Calu3 (cell line): ENCODE measurements around the gene S100A9. TPM values are rescaled to one million over a fixed set of nuclear protein-coding genes. Genes with fewer than 3 reads are reported as not detected.
"Not testable (repeated sequence)": the region's sequence is repeated elsewhere in the genome, so short reads cannot be mapped to it uniquely, and the experiment has no call there.

Experiments used
- BruUV-seq: library from RNA; stranded (reverse); fragments of 400-500 nt; replicated peaks from 2 replicates; lab custom pipeline; 2021; lab: Mats Ljungman, UMichigan
- CTCF ChIA-PET: fragments of 300-600 bp; sonication (Branson Sonifier 250); formaldehyde crosslinking; loops from one replicate; lab custom pipeline; 2022; ENCODE audit warnings: antibody characterized with exemption; lab: Charles Lee
- DNase-seq: peaks from one replicate; pipeline ENCODE4 v3.0.0; 2022
- H3K27ac Mint-ChIP-seq: one replicate; pipeline ENCODE4 v1.8.0; 2022; ENCODE audit warnings: mixed read lengths; ENCODE audit not compliant: unreplicated experiment
- H3K27me3 Mint-ChIP-seq: one replicate; pipeline ENCODE4 v1.8.0; 2022; ENCODE audit warnings: mixed read lengths; ENCODE audit not compliant: unreplicated experiment
- H3K36me3 Mint-ChIP-seq: one replicate; pipeline ENCODE4 v1.8.0; 2022; ENCODE audit warnings: mild to moderate bottlenecking, moderate library complexity, mixed read lengths; ENCODE audit not compliant: insufficient read depth, unreplicated experiment
- H3K4me1 Mint-ChIP-seq: one replicate; pipeline ENCODE4 v1.8.0; 2022; ENCODE audit warnings: mild to moderate bottlenecking, low read depth, mixed read lengths; ENCODE audit not compliant: unreplicated experiment
- H3K4me3 Mint-ChIP-seq: one replicate; pipeline ENCODE4 v1.8.0; 2022; ENCODE audit warnings: mild to moderate bottlenecking, low read depth, moderate library complexity, mixed read lengths; ENCODE audit not compliant: unreplicated experiment
- H3K9me3 Mint-ChIP-seq: one replicate; pipeline ENCODE4 v1.8.0; 2022; ENCODE audit warnings: low read depth, mixed read lengths; ENCODE audit not compliant: unreplicated experiment
- intact Hi-C: fragments of 100-400 bp; cut with micrococcal nuclease; formaldehyde crosslinking; loops from one replicate; pipeline ENCODE4 v1.10.0; 2022; ENCODE audit not compliant: unreplicated experiment
- total RNA-seq: library from RNA; stranded (reverse); gene quantifications from 2 replicates; pipeline ENCODE4 v1.2.3, GENCODE V29; 2022
- TF ChIP-seq, protein P1 (sequence below): fragments of 200-600 bp; IDR thresholded peaks from one replicate; pipeline ENCODE4 v1.8.0; 2022; ENCODE audit warnings: antibody characterized with exemption; ENCODE audit not compliant: unreplicated experiment

Gene S100A9
- total RNA-seq, 1 experiment from 2014 or later: 5.0 TPM

DNA sequence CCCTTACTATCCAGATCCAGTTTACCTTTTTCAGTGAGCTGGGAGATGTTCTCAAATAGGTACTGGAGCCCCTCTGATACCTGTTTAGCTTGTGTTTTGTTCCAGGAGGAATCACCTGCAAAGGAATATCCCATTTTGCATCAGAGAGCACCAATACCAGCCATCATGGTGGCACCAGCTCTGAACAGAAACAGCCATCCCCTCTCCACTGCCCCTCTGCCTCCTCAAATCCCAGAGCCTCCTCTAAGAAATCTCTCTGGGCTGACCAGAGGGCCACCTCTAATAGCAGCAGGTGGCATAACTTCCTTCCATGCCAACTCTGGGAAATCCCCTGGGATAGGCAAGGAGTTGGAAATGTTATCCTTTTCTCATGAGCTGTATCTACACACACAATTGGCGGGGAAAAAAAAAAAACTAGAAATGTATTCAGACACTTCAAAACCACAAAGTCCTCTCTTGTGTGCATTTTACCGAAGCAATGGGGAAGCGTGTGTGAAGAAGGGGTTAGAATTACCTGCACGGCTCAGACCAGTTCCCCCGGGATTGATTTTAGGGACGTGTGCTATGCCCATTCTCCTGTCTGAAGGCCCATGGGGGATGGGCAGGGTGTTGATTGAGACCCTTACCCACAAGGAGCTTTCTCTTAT is 11.5 kb upstream of the S100A9 start:
- no peaks in the 10 kb centered on the region for H3K9me3 Mint-ChIP-seq
- TF ChIP-seq, protein P1, sequence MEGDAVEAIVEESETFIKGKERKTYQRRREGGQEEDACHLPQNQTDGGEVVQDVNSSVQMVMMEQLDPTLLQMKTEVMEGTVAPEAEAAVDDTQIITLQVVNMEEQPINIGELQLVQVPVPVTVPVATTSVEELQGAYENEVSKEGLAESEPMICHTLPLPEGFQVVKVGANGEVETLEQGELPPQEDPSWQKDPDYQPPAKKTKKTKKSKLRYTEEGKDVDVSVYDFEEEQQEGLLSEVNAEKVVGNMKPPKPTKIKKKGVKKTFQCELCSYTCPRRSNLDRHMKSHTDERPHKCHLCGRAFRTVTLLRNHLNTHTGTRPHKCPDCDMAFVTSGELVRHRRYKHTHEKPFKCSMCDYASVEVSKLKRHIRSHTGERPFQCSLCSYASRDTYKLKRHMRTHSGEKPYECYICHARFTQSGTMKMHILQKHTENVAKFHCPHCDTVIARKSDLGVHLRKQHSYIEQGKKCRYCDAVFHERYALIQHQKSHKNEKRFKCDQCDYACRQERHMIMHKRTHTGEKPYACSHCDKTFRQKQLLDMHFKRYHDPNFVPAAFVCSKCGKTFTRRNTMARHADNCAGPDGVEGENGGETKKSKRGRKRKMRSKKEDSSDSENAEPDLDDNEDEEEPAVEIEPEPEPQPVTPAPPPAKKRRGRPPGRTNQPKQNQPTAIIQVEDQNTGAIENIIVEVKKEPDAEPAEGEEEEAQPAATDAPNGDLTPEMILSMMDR: no peak
- intact Hi-C loops: no loop called here
- H3K27ac Mint-ChIP-seq: no peak overlapping the region
- CTCF ChIA-PET: interaction anchor here (0.6 to 1.4 kb wide), 4 partner anchors 9 to 231 kb away, joined by 3 to 6 read pairs (median 4); no protein-coding TSS in a partner anchor
- peaks cover 100% of the 10 kb centered on the region for H3K27me3 Mint-ChIP-seq
- BruUV-seq: no TSS peak
- H3K4me1 Mint-ChIP-seq: peaks cover 35% of the 10 kb centered on the region
- no peak overlapping the region for H3K4me3 Mint-ChIP-seq
- no peaks in the 10 kb centered on the region for H3K36me3 Mint-ChIP-seq
- no peak for DNase-seq

DNA sequence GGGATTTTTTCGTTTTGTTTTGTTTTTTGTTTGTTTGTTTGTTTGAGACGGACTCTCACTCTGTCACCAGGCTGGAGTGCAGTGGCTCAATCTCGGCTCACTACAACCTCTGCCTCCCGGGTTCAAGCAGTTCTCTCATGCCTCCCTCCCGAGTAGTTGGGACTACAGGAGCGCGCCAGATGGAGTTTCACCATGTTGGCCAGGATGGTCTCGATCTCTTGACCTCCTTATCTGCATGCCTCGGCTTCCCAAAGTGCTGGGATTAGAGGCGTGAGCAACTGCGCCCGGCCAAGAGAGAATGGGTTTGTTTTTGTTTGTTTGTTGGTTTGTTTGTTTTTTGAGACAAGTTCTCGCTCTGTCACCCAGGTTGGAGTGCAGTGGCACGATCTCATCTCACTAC is 10.6 kb upstream of the S100A9 start:
- intact Hi-C loops, H3K4me3 Mint-ChIP-seq, H3K36me3 Mint-ChIP-seq, H3K27ac Mint-ChIP-seq, BruUV-seq, DNase-seq, H3K9me3 Mint-ChIP-seq: not testable (repeated sequence)
- Mint-ChIP-seq H3K27me3 (peaks cover 92% of the 10 kb centered on the region), H3K4me1 (peaks cover 35% of the 10 kb centered on the region)
- CTCF ChIA-PET: interaction anchor here (0.8 to 1.4 kb wide), 2 partner anchors 8 to 11 kb away, joined by 3 to 4 read pairs; no protein-coding TSS in a partner anchor

DNA sequence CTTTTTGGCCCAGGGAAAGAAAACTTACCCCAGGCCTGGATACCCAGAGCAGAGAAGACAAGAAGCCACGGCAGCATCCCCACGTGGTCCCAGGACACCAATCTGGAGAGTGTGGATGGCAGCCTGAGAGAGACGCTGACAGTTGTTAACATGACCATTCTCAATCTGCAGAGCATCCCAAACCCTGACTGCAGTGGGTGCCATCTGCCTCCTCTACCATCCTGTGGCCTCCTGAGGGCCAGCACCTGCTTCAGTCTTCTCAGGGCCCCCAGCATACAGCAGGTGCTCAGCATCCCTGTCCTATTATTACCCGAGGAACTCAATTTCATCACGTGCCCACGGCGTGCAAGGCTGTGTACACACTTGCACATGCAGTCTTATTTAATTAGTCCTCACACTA is 9.8 kb upstream of the S100A9 start:
- no TSS peak for BruUV-seq
- DNase-seq: no peak
- peaks cover 41% of the 10 kb centered on the region for H3K4me1 Mint-ChIP-seq
- CTCF ChIA-PET: interaction anchor here (0.6 to 1.4 kb wide), 2 partner anchors 99 to 147 kb away, joined by 3 to 4 read pairs; no protein-coding TSS in a partner anchor
- H3K27ac Mint-ChIP-seq: no peak overlapping the region
- no peaks in the 10 kb centered on the region for H3K9me3 Mint-ChIP-seq
- H3K36me3 Mint-ChIP-seq: no peaks in the 10 kb centered on the region
- H3K4me3 Mint-ChIP-seq: no peak overlapping the region
- intact Hi-C loops: no loop called here
- H3K27me3 Mint-ChIP-seq: peaks cover 84% of the 10 kb centered on the region
- TF ChIP-seq, protein P1: no peak

GRCh38 chr1:153348511-153349362 is 8.9 kb upstream of the S100A9 start, which contains the start of gene PGLYRP4:
TSS of gene PGLYRP4 (minus strand) at chr1:153348841. CDS start at chr1:153347932, 909 bp downstream.
- TF ChIP-seq, protein P1: no peak
- DNase-seq: no peak
- Mint-ChIP-seq H3K4me3 (no peak within 1 kb of the TSS), H3K27me3 (peaks cover 75% of the 10 kb centered on the region), H3K4me1 (peaks cover 36% of the 10 kb centered on the region), H3K9me3 (no peaks in the 10 kb centered on the region), H3K27ac (no peak within 1 kb of the TSS), H3K36me3 (no peaks in the 10 kb centered on the region)
- intact Hi-C loops: no loop called here
- CTCF ChIA-PET: interaction anchor here (0.5 to 1.4 kb wide), 3 partner anchors 36 to 782 kb away, joined by 3 to 4 read pairs (median 3); no protein-coding TSS in a partner anchor
- BruUV-seq: no TSS peak
